ENCODE results near the gene ZCCHC4. TPM values are rescaled to one million over a fixed set of nuclear protein-coding genes. Genes with fewer than 3 reads are reported as not detected.
"Not testable (repeated sequence)": the region's sequence is repeated elsewhere in the genome, so short reads cannot be mapped to it uniquely, and the experiment has no call there.

The ZCCHC4 gene
- total RNA-seq, 1 donor from 2014 or later = 10.2 TPM

GRCh38 chr4:25370242-25370641 lies 57.7 kb downstream of the ZCCHC4 start:
- no peaks in the 10 kb centered on the region for H3K9me3 Mint-ChIP-seq (ENCODE audit: unreplicated experiment)
- H2AFZ ChIP-seq (ENCODE audit: low read depth, low read length) = no peak overlapping the region
- H3K4me3 ChIP-seq (ENCODE audit: insufficient read depth, low read depth, low read length) = no peak overlapping the region
- no peaks in the 10 kb centered on the region for H3K36me3 ChIP-seq (ENCODE audit: insufficient read depth, low read length)
- H3K4me1 Mint-ChIP-seq (ENCODE audit: low read depth, unreplicated experiment) = peaks cover 2% of the 10 kb centered on the region
- H3K36me3 Mint-ChIP-seq (ENCODE audit: low read depth, unreplicated experiment) = no peaks in the 10 kb centered on the region
- H3K27me3 Mint-ChIP-seq (ENCODE audit: low read depth, unreplicated experiment) = no peaks in the 10 kb centered on the region
- no peak overlapping the region for H3K4me2 ChIP-seq (ENCODE audit: low read length)
- no peak for TF ChIP-seq CTCF (IDR thresholded peaks at IDR 0.05; ENCODE audit: insufficient read depth, low read depth, low read length)
- no peak for TF ChIP-seq EZH2 (IDR thresholded peaks at IDR 0.05; ENCODE audit: insufficient read depth, low read length)
- DNase-seq (ENCODE audit: low read depth) = no peak
- H3K4me3 Mint-ChIP-seq (ENCODE audit: unreplicated experiment) = no peak overlapping the region
- no peak overlapping the region for H3K9ac ChIP-seq (ENCODE audit: low read length)
- H3K27ac Mint-ChIP-seq (ENCODE audit: unreplicated experiment) = no peak overlapping the region
- no peaks in the 10 kb centered on the region for H3K4me1 ChIP-seq (ENCODE audit: insufficient read depth, low read length)
- no peaks in the 10 kb centered on the region for H4K20me1 ChIP-seq (ENCODE audit: insufficient read depth, low read length)
- no peak overlapping the region for H3K27ac ChIP-seq (ENCODE audit: low read depth, low read length)
- no peaks in the 10 kb centered on the region for H3K27me3 ChIP-seq (ENCODE audit: insufficient read depth, low read length)
- FAIRE-seq = no peak
- H3K9me3 ChIP-seq (ENCODE audit: insufficient read depth, low read depth, low read length) = no peaks in the 10 kb centered on the region
- H3K79me2 ChIP-seq (ENCODE audit: insufficient read depth, low read length) = no peaks in the 10 kb centered on the region

GRCh38 chr4:25372549-25372948 lies 60.0 kb downstream of the ZCCHC4 start:
- not testable (repeated sequence) for H3K9me3 ChIP-seq (ENCODE audit: insufficient read depth, low read depth, low read length); H3K4me3 Mint-ChIP-seq (ENCODE audit: unreplicated experiment); H3K27me3 Mint-ChIP-seq (ENCODE audit: low read depth, unreplicated experiment); H3K9ac ChIP-seq (ENCODE audit: low read length); DNase-seq (ENCODE audit: low read depth); H4K20me1 ChIP-seq (ENCODE audit: insufficient read depth, low read length); H3K27me3 ChIP-seq (ENCODE audit: insufficient read depth, low read length); H3K27ac ChIP-seq (ENCODE audit: low read depth, low read length); H3K4me3 ChIP-seq (ENCODE audit: insufficient read depth, low read depth, low read length); H3K4me1 Mint-ChIP-seq (ENCODE audit: low read depth, unreplicated experiment); H3K36me3 ChIP-seq (ENCODE audit: insufficient read depth, low read length); H3K4me2 ChIP-seq (ENCODE audit: low read length); H3K36me3 Mint-ChIP-seq (ENCODE audit: low read depth, unreplicated experiment); H3K27ac Mint-ChIP-seq (ENCODE audit: unreplicated experiment); H3K9me3 Mint-ChIP-seq (ENCODE audit: unreplicated experiment); H3K4me1 ChIP-seq (ENCODE audit: insufficient read depth, low read length); FAIRE-seq; H3K79me2 ChIP-seq (ENCODE audit: insufficient read depth, low read length); H2AFZ ChIP-seq (ENCODE audit: low read depth, low read length)

- no peaks in the 10 kb centered on the region for H3K36me3 Mint-ChIP-seq (ENCODE audit: low read depth, unreplicated experiment)
- DNase-seq (ENCODE audit: low read depth) (peak; percentile 77), FAIRE-seq (no peak)
- no peaks in the 10 kb centered on the region for H3K27me3 ChIP-seq (ENCODE audit: insufficient read depth, low read length)
- peak within 1 kb of the TSS; percentile 84 for H3K4me3 ChIP-seq (ENCODE audit: insufficient read depth, low read depth, low read length)
- H3K4me3 Mint-ChIP-seq (ENCODE audit: unreplicated experiment) = peak within 1 kb of the TSS; percentile 83
- peak within 1 kb of the TSS; percentile 87 for H3K27ac Mint-ChIP-seq (ENCODE audit: unreplicated experiment)
- H3K9me3 Mint-ChIP-seq (ENCODE audit: unreplicated experiment) = no peaks in the 10 kb centered on the region
- no peaks in the 10 kb centered on the region for H3K4me1 Mint-ChIP-seq (ENCODE audit: low read depth, unreplicated experiment)
- peak within 1 kb of the TSS; percentile 50 for H3K27ac ChIP-seq (ENCODE audit: low read depth, low read length)
- peak within 1 kb of the TSS; percentile 85 for H3K4me2 ChIP-seq (ENCODE audit: low read length)
- no peaks in the 10 kb centered on the region for H3K27me3 Mint-ChIP-seq (ENCODE audit: low read depth, unreplicated experiment)
- H4K20me1 ChIP-seq (ENCODE audit: insufficient read depth, low read length) = peaks cover 15% of the 10 kb centered on the region
- peaks cover 12% of the 10 kb centered on the region for H3K36me3 ChIP-seq (ENCODE audit: insufficient read depth, low read length)
- H3K79me2 ChIP-seq (ENCODE audit: insufficient read depth, low read length) = peaks cover 26% of the 10 kb centered on the region
- peaks cover 7% of the 10 kb centered on the region for H3K4me1 ChIP-seq (ENCODE audit: insufficient read depth, low read length)
- H2AFZ ChIP-seq (ENCODE audit: low read depth, low read length) = peak within 1 kb of the TSS; percentile 81
- H3K9me3 ChIP-seq (ENCODE audit: insufficient read depth, low read depth, low read length) = no peaks in the 10 kb centered on the region
- TF ChIP-seq CTCF (IDR thresholded peaks at IDR 0.05; ENCODE audit: insufficient read depth, low read depth, low read length) (no peak), EZH2 (IDR thresholded peaks at IDR 0.05; ENCODE audit: insufficient read depth, low read length) (no peak)
- H3K9ac ChIP-seq (ENCODE audit: low read length) = peak within 1 kb of the TSS; percentile 85
Observed at GRCh38 chr4:25376754-25377571, 64.4 kb downstream of the ZCCHC4 start, which contains the start of gene ANAPC4. Gene ANAPC4, plus strand, starts transcription at chr4:25377263. Its CDS starts 165 bp downstream, at chr4:25377428.

Measured in astrocyte (in vitro differentiated cells and primary cell).